ENCODE results near the gene HOXD10. TPM values are rescaled to one million over a fixed set of nuclear protein-coding genes. Genes with fewer than 3 reads are reported as not detected.

Gene HOXD10
- not detected for total RNA-seq

DNA sequence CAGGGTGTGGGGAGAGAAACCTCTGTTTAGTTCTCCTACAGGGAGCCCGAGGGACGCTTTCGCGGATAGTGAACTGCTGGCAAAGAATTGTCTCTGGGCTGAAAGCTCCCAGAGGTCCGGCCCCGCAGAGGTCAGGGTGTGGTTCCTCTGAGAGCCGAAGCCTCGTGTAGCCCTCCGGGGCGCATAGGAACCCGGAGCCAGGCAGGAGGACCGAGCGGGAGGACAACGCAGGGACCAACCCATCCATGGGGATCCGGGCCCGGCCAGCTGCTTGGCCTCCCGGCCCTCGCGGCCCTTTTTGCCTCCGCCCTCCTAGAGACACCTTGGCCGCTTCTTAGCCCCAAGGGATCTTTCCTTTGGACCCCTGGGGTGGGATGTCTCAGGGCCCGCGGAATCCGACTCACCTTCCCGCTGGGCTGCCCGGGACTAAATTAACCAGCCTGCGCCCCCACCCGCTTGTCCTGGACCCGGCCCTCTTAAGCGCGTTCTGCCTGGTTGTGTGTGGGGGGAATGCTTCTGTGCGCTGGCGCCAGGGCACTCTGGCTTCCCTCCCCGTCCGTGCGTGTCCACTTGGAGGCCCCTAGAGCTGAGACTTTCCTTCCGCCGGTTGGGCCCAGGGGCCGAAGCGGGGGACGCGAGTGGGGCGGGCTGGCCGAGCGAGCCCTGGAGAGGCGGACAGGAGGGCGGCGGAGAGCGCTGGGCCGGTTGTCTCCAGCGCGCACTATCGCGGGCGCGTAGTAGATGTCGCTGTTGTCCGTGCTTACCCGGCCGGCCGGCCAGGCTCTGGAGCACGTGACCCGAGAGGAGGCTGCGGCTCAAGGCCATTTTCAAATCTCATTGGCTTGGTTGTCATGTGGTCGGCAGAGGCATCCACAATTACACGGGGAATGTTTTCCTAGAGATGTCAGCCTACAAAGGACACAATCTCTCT is at the start of gene HOXD10:
Gene HOXD10 (plus strand): TSS at position 896 of the 931 bp plus-strand sequence. CDS start 56 bp downstream, outside the sequence.
- Mint-ChIP-seq H3K4me3 (no peak within 1 kb of the TSS), H3K9me3 (no peaks in the 10 kb centered on the region), H3K27me3 (peaks cover 90% of the 10 kb centered on the region), H3K4me1 (ENCODE audit: low read depth) (peaks cover 3% of the 10 kb centered on the region), H3K36me3 (peaks cover 10% of the 10 kb centered on the region), H3K27ac (no peak within 1 kb of the TSS)
- ChIA-PET CTCF (no interaction called here), POLR2A (no interaction called here)
- intact Hi-C loops (cut with micrococcal nuclease), result no loop called here
- DNase-seq, result no peak

DNA sequence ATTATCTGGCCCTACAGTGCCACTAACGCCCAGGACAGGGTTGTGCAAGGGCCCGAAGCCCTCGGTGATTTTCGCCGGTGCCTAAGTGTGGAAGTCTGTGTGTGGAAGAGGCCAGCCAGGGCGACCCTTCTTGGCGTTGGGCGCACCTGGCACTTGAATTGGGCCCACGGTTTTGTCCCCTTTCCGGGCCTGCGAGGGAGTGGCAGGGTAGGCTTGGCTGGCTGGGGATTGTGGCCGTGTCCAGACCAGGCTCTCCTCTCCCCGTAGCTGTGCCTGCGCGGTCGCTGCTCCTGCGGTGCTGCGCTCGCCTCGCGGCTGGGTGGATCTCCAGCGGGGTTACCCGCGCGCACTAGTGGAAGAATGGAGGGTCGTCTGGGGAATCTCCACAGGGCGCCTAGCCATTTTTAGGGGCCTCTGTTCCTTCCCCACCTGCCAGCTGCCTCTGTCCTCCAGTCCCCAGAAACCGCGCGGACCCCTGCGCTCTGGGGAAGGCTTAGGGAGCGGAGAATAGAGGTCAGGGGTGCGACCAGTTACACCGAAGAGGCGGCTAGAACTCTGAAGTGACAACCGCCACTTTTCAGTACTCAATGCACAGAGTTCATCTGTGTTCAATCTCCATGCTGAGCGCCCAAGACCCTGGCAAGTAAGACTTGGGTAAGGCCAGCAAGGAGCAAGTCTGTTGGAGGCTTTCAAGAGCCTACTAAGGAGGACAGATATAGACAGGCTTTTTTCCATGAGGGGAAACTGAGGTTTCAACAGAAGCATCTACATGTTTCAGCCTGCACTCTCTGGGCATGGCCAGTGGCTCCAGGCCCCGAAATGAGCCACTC is 48.8 kb upstream of the HOXD10 start:
- H3K27me3 Mint-ChIP-seq, result peaks cover 78% of the 10 kb centered on the region
- no peak for DNase-seq
- no peaks in the 10 kb centered on the region for H3K36me3 Mint-ChIP-seq
- peaks cover 17% of the 10 kb centered on the region for H3K4me1 Mint-ChIP-seq (ENCODE audit: low read depth)
- no peak overlapping the region for H3K27ac Mint-ChIP-seq
- intact Hi-C loops (cut with micrococcal nuclease), result no loop called here
- CTCF ChIA-PET, result no interaction called here
- POLR2A ChIA-PET, result no interaction called here
- H3K9me3 Mint-ChIP-seq, result no peaks in the 10 kb centered on the region
- no peak overlapping the region for H3K4me3 Mint-ChIP-seq

DNA sequence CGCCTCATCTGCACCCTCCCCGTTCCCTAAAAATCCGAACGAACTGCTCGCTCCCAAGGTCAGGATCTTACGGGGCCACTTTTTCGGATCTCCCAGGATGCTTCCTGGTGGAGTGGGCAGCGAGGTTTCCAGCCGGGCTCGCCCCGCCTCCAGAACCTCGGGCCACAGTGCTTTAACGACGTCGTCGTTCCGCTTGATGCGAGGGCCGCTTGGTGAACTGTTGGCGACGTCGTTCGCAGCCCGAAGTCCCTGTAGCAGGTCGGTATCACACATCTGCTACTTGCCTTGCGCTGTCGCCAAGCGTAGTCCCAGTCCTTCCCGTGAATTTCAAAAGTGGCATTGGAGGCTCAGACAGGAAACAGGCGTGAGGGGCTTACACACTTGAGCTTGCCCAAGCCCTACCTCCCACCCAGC is 48.2 kb upstream of the HOXD10 start:
- Mint-ChIP-seq H3K4me3 (no peak overlapping the region), H3K4me1 (ENCODE audit: low read depth) (peaks cover 19% of the 10 kb centered on the region), H3K36me3 (no peaks in the 10 kb centered on the region), H3K9me3 (no peaks in the 10 kb centered on the region), H3K27me3 (peaks cover 80% of the 10 kb centered on the region), H3K27ac (no peak overlapping the region)
- POLR2A ChIA-PET, result no interaction called here
- DNase-seq, result no peak
- CTCF ChIA-PET, result no interaction called here
- intact Hi-C loops (cut with micrococcal nuclease), result no loop called here

- intact Hi-C loops (cut with micrococcal nuclease), result no loop called here
- Mint-ChIP-seq H3K4me1 (ENCODE audit: low read depth) (peaks cover 16% of the 10 kb centered on the region), H3K9me3 (peaks cover 3% of the 10 kb centered on the region), H3K4me3 (no peak overlapping the region), H3K27me3 (peaks cover 84% of the 10 kb centered on the region), H3K36me3 (no peaks in the 10 kb centered on the region), H3K27ac (no peak overlapping the region)
- no peak for DNase-seq
- POLR2A ChIA-PET, result no interaction called here
- CTCF ChIA-PET, result interaction anchor here (0.8 to 1.8 kb wide), 3 partner anchors 24 to 217 kb away, joined by 3 to 6 read pairs (median 3); no protein-coding TSS in a partner anchor
These were observed 45.0 kb upstream of the HOXD10 start for GRCh38 chr2:176071330-176072291.

DNA sequence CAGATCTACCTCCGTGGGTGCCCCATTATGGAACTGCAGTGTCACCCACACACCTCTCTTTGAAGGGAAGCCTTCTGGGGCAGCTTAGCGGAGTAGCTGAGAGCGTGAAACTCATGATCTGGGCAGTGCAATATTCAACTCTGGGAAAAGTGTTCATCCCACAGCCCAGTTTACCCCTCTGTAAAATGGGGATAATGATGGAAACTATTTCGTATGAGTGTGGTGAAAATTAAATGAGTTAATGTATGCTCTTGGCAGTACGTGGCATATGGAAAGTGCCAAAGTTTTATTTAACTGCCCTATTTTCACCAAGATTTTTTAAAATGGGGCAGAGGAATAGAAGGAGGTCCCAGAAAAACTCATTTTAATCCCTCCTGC is 44.3 kb upstream of the HOXD10 start:
- intact Hi-C loops (cut with micrococcal nuclease), result no loop called here
- Mint-ChIP-seq H3K27ac (no peak overlapping the region), H3K4me1 (ENCODE audit: low read depth) (peaks cover 15% of the 10 kb centered on the region), H3K36me3 (no peaks in the 10 kb centered on the region), H3K27me3 (peaks cover 86% of the 10 kb centered on the region), H3K9me3 (peaks cover 3% of the 10 kb centered on the region), H3K4me3 (no peak overlapping the region)
- DNase-seq, result no peak
- ChIA-PET CTCF (interaction anchor here (1.3 to 1.8 kb wide), 2 partner anchors 24 to 25 kb away, joined by 3 to 6 read pairs; no protein-coding TSS in a partner anchor), POLR2A (no interaction called here)

DNA sequence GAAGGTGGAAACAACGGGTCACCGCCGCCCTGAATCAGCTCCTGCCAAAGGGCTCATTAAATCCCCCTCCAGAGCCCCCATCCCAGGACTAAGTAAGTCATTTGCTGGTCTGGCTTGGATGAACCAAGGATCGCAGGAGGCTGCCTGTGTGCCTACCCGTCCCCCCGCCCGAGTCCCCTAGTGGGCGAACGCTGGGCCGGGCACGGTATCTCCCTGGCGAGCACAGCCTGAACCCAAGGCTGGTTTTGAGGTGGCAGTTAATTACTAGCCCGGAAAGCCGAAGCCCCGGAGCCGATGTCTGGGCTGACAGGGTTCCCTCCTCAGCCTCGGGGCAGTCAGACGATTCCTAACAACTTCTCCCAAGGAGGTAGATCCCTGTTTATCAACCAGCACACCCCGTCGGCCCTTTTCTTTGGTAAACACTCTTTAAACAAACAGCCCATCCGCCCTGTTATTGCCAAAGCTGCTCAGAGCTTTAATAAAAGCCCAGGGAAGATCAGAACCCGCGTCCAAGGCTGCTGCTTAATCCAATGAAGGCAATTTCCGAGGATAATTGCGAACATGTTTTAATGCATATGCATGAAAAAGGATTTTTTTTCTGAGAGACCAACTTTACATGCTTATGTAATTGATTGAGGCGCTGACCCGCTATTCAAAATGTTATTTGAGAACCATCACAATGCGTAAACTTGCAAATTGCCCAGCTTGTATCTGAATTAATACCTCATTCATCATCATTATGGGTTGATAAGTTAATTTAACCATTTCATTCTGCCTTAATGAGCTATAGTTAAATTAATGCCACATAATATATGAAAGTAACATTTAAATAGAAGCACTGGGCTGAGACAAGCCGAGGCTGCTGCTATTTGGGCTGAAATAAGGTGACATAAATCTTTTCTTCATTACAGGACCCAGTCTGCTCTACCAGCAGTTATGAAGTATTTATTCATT is 43.4 kb upstream of the HOXD10 start:
- Mint-ChIP-seq H3K4me1 (ENCODE audit: low read depth) (peaks cover 11% of the 10 kb centered on the region), H3K36me3 (peaks cover 1% of the 10 kb centered on the region), H3K4me3 (no peak overlapping the region), H3K27ac (no peak overlapping the region), H3K9me3 (peaks cover 3% of the 10 kb centered on the region), H3K27me3 (peaks cover 82% of the 10 kb centered on the region)
- intact Hi-C loops (cut with micrococcal nuclease), result no loop called here
- DNase-seq, result no peak
- POLR2A ChIA-PET, result no interaction called here
- CTCF ChIA-PET, result interaction anchor here (1.2 kb wide), 1 partner anchor 24 kb away, joined by 5 read pairs; no protein-coding TSS in a partner anchor

DNA sequence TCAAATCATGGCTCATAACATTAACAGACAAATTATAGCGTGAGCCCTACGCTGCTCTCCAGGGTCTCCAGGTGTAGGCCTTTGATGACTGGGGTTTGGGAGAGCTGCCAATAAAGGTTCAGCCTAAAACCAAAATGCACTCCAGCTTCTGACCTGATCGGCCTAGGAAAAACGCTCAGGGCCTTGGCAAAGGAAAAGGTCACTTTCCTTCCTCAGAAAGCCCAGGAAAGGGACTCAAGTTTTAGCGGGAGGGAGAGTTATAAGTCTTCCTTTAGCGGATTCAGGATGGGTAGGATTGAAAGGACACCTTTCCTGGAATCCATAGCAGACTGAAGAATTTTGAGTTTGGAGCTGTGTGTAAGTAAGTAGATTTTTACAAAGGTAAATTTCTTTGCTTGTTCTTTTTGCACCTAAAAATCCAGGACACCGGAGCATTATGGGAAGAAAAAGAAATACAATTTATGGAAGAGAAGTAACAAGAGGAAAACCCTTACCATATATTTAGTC is 41.6 kb upstream of the HOXD10 start:
- peaks cover 14% of the 10 kb centered on the region for H3K36me3 Mint-ChIP-seq
- H3K4me3 Mint-ChIP-seq, result no peak overlapping the region
- no peak overlapping the region for H3K27ac Mint-ChIP-seq
- peaks cover 16% of the 10 kb centered on the region for H3K4me1 Mint-ChIP-seq (ENCODE audit: low read depth)
- DNase-seq, result no peak
- H3K27me3 Mint-ChIP-seq, result peaks cover 80% of the 10 kb centered on the region
- POLR2A ChIA-PET, result no interaction called here
- CTCF ChIA-PET, result interaction anchor here (0.9 to 1.5 kb wide), 2 partner anchors 21 to 385 kb away, joined by 3 to 4 read pairs; no protein-coding TSS in a partner anchor
- peaks cover 7% of the 10 kb centered on the region for H3K9me3 Mint-ChIP-seq
- intact Hi-C loops (cut with micrococcal nuclease), result no loop called here

- Mint-ChIP-seq H3K9me3 (peaks cover 7% of the 10 kb centered on the region), H3K36me3 (peaks cover 14% of the 10 kb centered on the region), H3K4me3 (no peak overlapping the region), H3K27me3 (peaks cover 75% of the 10 kb centered on the region), H3K4me1 (ENCODE audit: low read depth) (peaks cover 16% of the 10 kb centered on the region), H3K27ac (no peak overlapping the region)
- ChIA-PET POLR2A (no interaction called here), CTCF (interaction anchor here (1.5 kb wide), 1 partner anchor 21 kb away, joined by 4 read pairs; no protein-coding TSS in a partner anchor)
- no peak for DNase-seq
- intact Hi-C loops (cut with micrococcal nuclease), result no loop called here
These were observed 41.1 kb upstream of the HOXD10 start for GRCh38 chr2:176075481-176075880.

DNA sequence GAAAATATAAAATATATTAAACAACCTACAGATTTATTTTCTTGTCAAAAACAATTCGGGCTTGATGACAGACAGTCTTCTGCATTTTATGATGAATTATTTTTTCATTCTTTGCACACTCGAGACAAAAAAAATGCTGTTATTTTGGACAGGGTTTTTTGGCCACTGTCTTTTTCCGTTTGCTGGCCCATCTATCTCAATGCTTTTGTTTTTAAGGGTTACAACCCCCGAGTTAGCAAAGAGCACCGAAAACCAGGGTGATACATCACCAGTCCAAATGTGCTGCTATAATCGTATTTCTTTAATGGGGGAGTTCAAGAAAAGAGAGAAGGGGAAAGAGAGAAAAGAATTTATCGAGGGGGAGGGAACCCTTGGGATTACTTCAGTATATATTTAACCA is 40.5 kb upstream of the HOXD10 start:
- intact Hi-C loops (cut with micrococcal nuclease), result no loop called here
- Mint-ChIP-seq H3K9me3 (peaks cover 10% of the 10 kb centered on the region), H3K36me3 (peaks cover 16% of the 10 kb centered on the region), H3K27ac (no peak overlapping the region), H3K4me1 (ENCODE audit: low read depth) (peaks cover 18% of the 10 kb centered on the region), H3K4me3 (no peak overlapping the region), H3K27me3 (peaks cover 74% of the 10 kb centered on the region)
- POLR2A ChIA-PET, result no interaction called here
- DNase-seq, result no peak
- CTCF ChIA-PET, result no interaction called here

GRCh38 chr2:176076796-176077195 is 39.8 kb upstream of the HOXD10 start:
- H3K4me1 Mint-ChIP-seq (ENCODE audit: low read depth), result peaks cover 19% of the 10 kb centered on the region
- ChIA-PET POLR2A (no interaction called here), CTCF (interaction anchor here (1.0 kb wide), 1 partner anchor 387 kb away, joined by 6 read pairs; no protein-coding TSS in a partner anchor)
- peaks cover 22% of the 10 kb centered on the region for H3K36me3 Mint-ChIP-seq
- intact Hi-C loops (cut with micrococcal nuclease), result no loop called here
- H3K4me3 Mint-ChIP-seq, result no peak overlapping the region
- H3K27me3 Mint-ChIP-seq, result peaks cover 77% of the 10 kb centered on the region
- DNase-seq, result no peak
- peaks cover 15% of the 10 kb centered on the region for H3K9me3 Mint-ChIP-seq
- H3K27ac Mint-ChIP-seq, result no peak overlapping the region
